Transverse colon (tissue), 4 donors: Measurements from ENCODE around the gene COMTD1. TPM values are rescaled to one million over a fixed set of nuclear protein-coding genes. Genes with fewer than 3 reads are reported as not detected.

ENCODE experiments used
- DNase-seq: peaks from one replicate; pipeline ENCODE4 v3.0.0-alpha.2; 2019
- H3K27ac ChIP-seq, 4 donors: fragments of 200-600 bp; sonication (generic); 2 replicates each; pipeline ENCODE4 v1.5.1; 2016 to 2018; ENCODE audit warnings: inconsistent platforms in 4 of 4
- H3K27me3 ChIP-seq: fragments of 200-600 bp; sonication (generic); 2 replicates; pipeline ENCODE4 v1.5.1; 2017; ENCODE audit warnings: inconsistent platforms
- H3K36me3 ChIP-seq, 4 donors: fragments of 200-600 bp; sonication (generic); 2 replicates each; pipeline ENCODE4 v1.5.1; 2017 to 2019; ENCODE audit warnings: inconsistent platforms in 4 of 4
- H3K4me1 ChIP-seq, 4 donors: fragments of 200-600 bp; sonication (generic); 2 replicates each; pipeline ENCODE4 v1.5.1; 2017 to 2020; ENCODE audit warnings: inconsistent platforms in 4 of 4
- H3K4me3 ChIP-seq, 4 donors: fragments of 200-600 bp; sonication (generic); 1 replicate in 1 of 4; 2 replicates in 3 of 4; pipeline versions ENCODE4 v1.5.1 to v1.6.1; 2017 to 2019; ENCODE audit warnings: inconsistent platforms in 4 of 4
- H3K9me3 ChIP-seq, 2 donors: fragments of 200-600 bp; sonication (generic); 2 replicates each; pipeline ENCODE4 v1.5.1; 2017 to 2019; ENCODE audit warnings: inconsistent platforms in 2 of 2
- CTCF ChIP-seq, 5 experiments: fragments of 200-600 bp in 3 of 5; fragments of 450-650 bp in 2 of 5; sonication (generic) in 3 of 5; IDR thresholded peaks; 1 replicate in 2 of 5; 2 replicates in 3 of 5; pipeline ENCODE4 v1.5.1; 2016 to 2017; ENCODE audit warnings: antibody characterized with exemption in 5 of 5, inconsistent platforms in 3 of 5, mild to moderate bottlenecking in 2 of 5, moderate library complexity in 1 of 5
- EP300 ChIP-seq: sonication (generic); formaldehyde crosslinking; IDR thresholded peaks from one replicate; pipeline ENCODE4 v1.6.1; 2017; ENCODE audit warnings: antibody characterized with exemption, low read depth
- POLR2A ChIP-seq: fragments of 450-650 bp; IDR thresholded peaks from one replicate; pipeline ENCODE4 v1.6.1; 2016; ENCODE audit warnings: antibody characterized with exemption, mild to moderate bottlenecking, moderate library complexity
- POLR2AphosphoS5 ChIP-seq, 3 donors: sonication (generic); formaldehyde crosslinking; IDR thresholded peaks; one replicate each; pipeline ENCODE4 v1.6.1; 2016; ENCODE audit warnings: antibody characterized with exemption in 3 of 3
- WGBS, 2 donors: methylation state at CpG; one replicate each; pipeline ENCODE4 v1.1.5; 2018; ENCODE audit warnings: low coverage in 1 of 2; 5-methylcytosine and 5-hydroxymethylcytosine counted together
- in situ Hi-C, 4 donors: fragments of 200-750 bp; cut with MboI; loops; one replicate each; pipeline versions ENCODE4 v1.15.0 to v1.15.1; 2017; ENCODE audit warnings: low sequenced_read_pairs in 3 of 4, low pct_ligation_motif_present in 1 of 4, low pct_unique_long_range_greater_than_20kb in 1 of 4
- intact Hi-C: fragments of 100-400 bp; cut with DNase I; formaldehyde crosslinking; loops from one replicate; pipeline ENCODE4 v1.15.1; 2023; ENCODE audit warnings: low total_unique reads
- total RNA-seq, 4 donors: library from RNA; depleted of rRNA; stranded (reverse); fragments of >200 nt; gene quantifications; one replicate each; pipeline ENCODE4 v1.1.0, GENCODE V29; 2016

COMTD1 gene
- total RNA-seq: 100 to 1,000 TPM in 3 of 4 donors, 10 to 100 TPM in 1; 90.7 to 761 (median 173) TPM

DNA sequence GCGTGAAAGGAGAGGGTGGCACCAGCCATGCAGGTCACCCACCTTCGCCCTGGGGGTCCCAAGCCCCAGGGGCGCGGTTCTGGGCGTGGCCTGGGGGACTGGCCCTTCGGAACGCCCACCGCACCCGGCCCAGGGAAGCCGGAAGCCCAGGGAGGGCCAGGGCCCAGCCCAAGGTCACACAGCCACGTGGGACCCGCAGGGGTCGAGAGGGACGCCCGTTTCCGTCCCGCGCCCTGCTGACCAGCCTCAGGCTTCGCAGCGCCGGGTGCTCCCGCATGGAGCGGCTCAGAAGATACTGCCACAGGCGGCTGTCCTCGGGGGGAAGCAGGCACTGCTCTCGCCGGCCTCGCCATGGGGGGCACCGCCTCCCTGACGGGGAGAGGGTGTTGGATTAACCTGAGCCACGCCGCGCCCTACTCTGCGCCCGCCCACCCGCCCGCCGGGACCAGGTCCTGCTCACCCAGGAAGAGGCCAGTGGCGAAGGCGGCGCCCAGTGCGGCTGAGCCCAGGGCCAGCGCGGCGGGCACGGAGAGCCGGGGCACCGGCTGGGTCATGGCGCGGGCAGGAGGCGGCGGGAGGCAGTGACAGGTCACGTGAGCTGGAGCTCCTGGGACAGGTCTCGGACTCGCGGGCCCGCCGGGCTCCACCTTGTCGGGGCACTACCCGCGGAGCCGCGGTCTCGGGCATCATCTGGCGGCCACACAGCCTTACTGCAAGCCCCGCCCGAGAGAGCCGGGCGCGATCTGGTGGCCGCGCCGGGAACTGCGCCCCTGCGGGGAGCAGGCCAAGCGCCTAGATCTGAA, at the start of gene COMTD1:
Gene COMTD1 (minus strand): TSS at position 583 of the 803 bp plus-strand sequence. CDS start 29 bp downstream, at position 554.
- in situ Hi-C loops (loop anchor here (10.0 to 25.0 kb wide), 4 partner anchors 121 to 973 kb away; partner anchors contain the start of gene SAMD8 (in 4 of the 4)), intact Hi-C loops (loop anchor here (5.0 to 10.0 kb wide), 3 partner anchors 48 to 971 kb away; partner anchors contain the start of gene KAT6B)
- peak within 1 kb of the TSS; percentile 87 to 92 (median 88) for H3K27ac ChIP-seq
- H3K36me3 ChIP-seq: peaks cover 0 to 12% (median 6%) of the 10 kb centered on the region in 4 donors
- H3K9me3 ChIP-seq: no peaks in the 10 kb centered on the region
- peaks cover 0 to 31% (median 28%) of the 10 kb centered on the region in 4 donors for H3K4me1 ChIP-seq
- 1% methylated on average over 33 of the region's 76 CpGs; no CpG with 5 or more reads in 1 of the 2 donors for WGBS, 2 donors
- TF ChIP-seq POLR2A (peak; percentile 37), CTCF (IDR thresholded peaks at IDR 0.05) (peak; percentile 100), POLR2AphosphoS5 (IDR thresholded peaks at IDR 0.05) (peak in 2 of 3 donors; percentile 38 to 51), EP300 (no peak)
- peak within 1 kb of the TSS; percentile 57 to 76 (median 68) for H3K4me3 ChIP-seq
- peak; percentile 97 for DNase-seq
- H3K27me3 ChIP-seq: no peaks in the 10 kb centered on the region

DNA sequence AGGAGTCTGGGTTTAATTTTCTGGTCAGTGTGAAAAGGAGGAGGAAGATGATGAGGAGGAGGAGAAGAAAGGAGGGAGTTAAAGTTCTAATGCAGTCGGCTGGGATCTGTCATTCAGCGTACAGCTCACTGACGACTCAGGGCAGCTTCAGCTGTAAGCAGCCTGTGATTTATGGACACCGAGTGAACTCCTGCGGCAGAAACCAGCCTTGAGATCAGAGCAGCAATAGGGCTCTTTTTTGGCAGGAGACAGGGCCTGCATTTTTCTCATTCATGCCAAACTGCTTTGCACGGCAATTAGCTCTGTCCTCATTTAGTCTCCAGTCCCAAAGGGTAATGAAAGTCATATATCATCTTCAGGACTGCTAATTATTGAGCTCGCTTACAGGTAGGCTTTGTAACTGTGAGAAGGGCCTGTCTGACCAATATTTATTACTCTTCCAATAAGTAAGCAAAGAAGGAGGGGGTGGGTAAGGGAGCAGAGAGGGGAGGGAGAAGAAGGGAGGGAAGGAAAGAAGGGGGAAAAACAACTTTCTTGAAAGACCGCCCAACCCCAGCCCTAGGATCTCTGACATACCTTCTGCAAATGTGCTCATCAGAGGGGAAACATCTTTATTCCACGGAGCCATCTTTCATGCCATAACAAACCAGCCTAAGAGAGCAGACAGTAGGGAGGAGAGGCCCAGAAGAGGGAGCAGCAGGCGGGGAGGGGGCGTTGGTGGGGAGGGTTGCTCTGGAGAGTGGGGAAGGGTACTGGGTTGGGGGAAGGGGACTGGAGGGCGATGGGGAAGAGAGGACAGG, 48.1 kb upstream of the COMTD1 start:
- in situ Hi-C loops (no loop called here), intact Hi-C loops (no loop called here)
- Histone ChIP-seq H3K4me3 (no peak overlapping the region), H3K36me3 (no peaks in the 10 kb centered on the region), H3K27me3 (no peaks in the 10 kb centered on the region), H3K27ac (peak overlapping the region in 1 of 4 donors; percentile 43), H3K9me3 (no peaks in the 10 kb centered on the region), H3K4me1 (peaks cover 0 to 11% (median 2%) of the 10 kb centered on the region in 4 donors)
- no peak for TF ChIP-seq EP300
- TF ChIP-seq CTCF (IDR thresholded peaks at IDR 0.05): no peak
- TF ChIP-seq POLR2A: no peak
- TF ChIP-seq POLR2AphosphoS5 (IDR thresholded peaks at IDR 0.05): no peak
- no peak for DNase-seq
- WGBS, 2 donors: 35 to 71% methylated on average over 4 to 12 of the region's 12 CpGs

DNA sequence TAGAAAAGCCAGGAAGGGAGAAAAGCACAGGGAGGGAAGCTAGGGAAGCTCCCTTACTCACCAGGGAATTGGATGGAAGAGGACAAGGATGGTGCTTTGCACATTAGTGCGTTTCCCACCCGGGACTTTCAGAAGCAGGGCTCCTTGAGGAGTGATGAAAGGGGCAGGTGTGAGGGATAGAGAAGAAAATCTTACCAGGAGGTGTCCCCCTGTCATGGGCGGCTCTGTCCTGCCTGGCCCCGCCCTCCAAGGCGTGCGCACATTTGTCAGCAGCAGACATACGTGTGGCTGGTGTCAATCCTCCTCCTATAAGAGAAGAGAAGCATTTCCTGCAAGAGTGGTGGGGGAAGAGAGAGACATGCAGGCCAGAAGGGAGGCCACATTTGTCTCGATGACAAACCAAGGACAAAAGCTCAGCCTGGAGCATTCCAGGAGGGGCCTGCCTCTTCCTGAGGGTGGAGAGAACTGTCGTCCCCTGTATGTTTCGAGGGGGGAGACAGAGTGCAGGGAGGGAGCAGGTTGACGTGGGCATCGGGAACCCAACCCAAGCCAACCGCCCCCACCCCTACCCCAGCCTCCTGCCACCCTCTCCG, 47.4 kb upstream of the COMTD1 start:
- TF ChIP-seq EP300: no peak
- TF ChIP-seq POLR2A: no peak
- no peak for TF ChIP-seq CTCF (IDR thresholded peaks at IDR 0.05)
- TF ChIP-seq POLR2AphosphoS5 (IDR thresholded peaks at IDR 0.05): no peak
- DNase-seq: no peak
- WGBS, 2 donors: 72 to 90% methylated on average over 2 to 14 of the region's 14 CpGs
- H3K27ac ChIP-seq: no peak overlapping the region
- peaks cover 0 to 11% (median 2%) of the 10 kb centered on the region in 4 donors for H3K4me1 ChIP-seq
- in situ Hi-C loops (no loop called here), intact Hi-C loops (no loop called here)
- H3K36me3 ChIP-seq: no peaks in the 10 kb centered on the region
- no peaks in the 10 kb centered on the region for H3K27me3 ChIP-seq
- H3K9me3 ChIP-seq: no peaks in the 10 kb centered on the region
- no peak overlapping the region for H3K4me3 ChIP-seq

DNA sequence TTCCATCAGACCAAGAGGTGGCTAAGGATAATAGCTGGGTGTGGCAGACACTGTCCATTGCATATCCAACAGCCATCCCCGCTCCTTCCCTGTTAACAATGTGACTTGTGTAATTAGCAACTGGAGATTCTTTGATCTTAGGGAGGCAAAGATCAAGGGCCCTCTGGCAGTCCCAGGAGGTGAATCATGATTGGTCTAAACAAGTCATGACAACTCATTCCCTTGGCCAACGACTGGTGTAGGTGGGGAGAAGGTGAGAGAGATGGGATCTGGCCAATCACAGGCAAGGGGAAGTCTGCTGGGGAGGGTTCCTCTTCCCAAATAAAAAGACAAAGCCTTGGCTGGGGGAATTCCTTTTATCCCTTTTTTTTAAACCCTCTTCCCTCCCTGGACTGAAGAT, 46.2 kb upstream of the COMTD1 start:
- DNase-seq: no peak
- Histone ChIP-seq H3K4me3 (no peak overlapping the region), H3K36me3 (no peaks in the 10 kb centered on the region), H3K4me1 (peaks cover 0 to 11% (median 2%) of the 10 kb centered on the region in 4 donors), H3K27ac (no peak overlapping the region), H3K27me3 (no peaks in the 10 kb centered on the region), H3K9me3 (no peaks in the 10 kb centered on the region)
- in situ Hi-C loops (no loop called here), intact Hi-C loops (no loop called here)
- no peak for TF ChIP-seq POLR2AphosphoS5 (IDR thresholded peaks at IDR 0.05)
- TF ChIP-seq EP300: no peak
- 44 to 60% methylated on average over 1 to 2 of the region's 2 CpGs for WGBS, 2 donors
